ENCODE measurements around the gene RPS24. TPM values are rescaled to one million over a fixed set of nuclear protein-coding genes. Genes with fewer than 3 reads are reported as not detected.

The RPS24 gene
- total and polyA plus RNA-seq, 3 donors from 2014 or later, result 971 to 1,548 (median 1,406) TPM

- WGBS, 2 donors, result 89 to 99% methylated on average over 3 of the region's 3 CpGs
- intact Hi-C loops (cut with DNase I; ENCODE audit: low total_unique reads), result loop anchor here (10.0 kb wide), 1 partner anchor 179 kb away; no protein-coding TSS in a partner anchor
- TF ChIP-seq POLR2A (IDR thresholded peaks at IDR 0.05), result no peak
- TF ChIP-seq, protein P1, sequence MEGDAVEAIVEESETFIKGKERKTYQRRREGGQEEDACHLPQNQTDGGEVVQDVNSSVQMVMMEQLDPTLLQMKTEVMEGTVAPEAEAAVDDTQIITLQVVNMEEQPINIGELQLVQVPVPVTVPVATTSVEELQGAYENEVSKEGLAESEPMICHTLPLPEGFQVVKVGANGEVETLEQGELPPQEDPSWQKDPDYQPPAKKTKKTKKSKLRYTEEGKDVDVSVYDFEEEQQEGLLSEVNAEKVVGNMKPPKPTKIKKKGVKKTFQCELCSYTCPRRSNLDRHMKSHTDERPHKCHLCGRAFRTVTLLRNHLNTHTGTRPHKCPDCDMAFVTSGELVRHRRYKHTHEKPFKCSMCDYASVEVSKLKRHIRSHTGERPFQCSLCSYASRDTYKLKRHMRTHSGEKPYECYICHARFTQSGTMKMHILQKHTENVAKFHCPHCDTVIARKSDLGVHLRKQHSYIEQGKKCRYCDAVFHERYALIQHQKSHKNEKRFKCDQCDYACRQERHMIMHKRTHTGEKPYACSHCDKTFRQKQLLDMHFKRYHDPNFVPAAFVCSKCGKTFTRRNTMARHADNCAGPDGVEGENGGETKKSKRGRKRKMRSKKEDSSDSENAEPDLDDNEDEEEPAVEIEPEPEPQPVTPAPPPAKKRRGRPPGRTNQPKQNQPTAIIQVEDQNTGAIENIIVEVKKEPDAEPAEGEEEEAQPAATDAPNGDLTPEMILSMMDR (IDR thresholded peaks at IDR 0.05), result no peak
These were observed 9.9 kb upstream of the RPS24 start for GRCh38 chr10:78023741-78024140.

GRCh38 chr10:78025685-78026364, 7.8 kb upstream of the RPS24 start:
- 88 to 98% methylated on average over 8 of the region's 8 CpGs for WGBS, 2 donors
- H3K4me1 ChIP-seq, result peaks cover 6% of the 10 kb centered on the region
- DNase-seq, result no peak
- H3K27ac ChIP-seq, result no peak overlapping the region
- TF ChIP-seq, protein P1 (IDR thresholded peaks at IDR 0.05), result no peak
- TF ChIP-seq POLR2A (IDR thresholded peaks at IDR 0.05), result no peak
- no peak overlapping the region for H3K4me3 ChIP-seq
- H3K36me3 ChIP-seq (ENCODE audit: low read depth, missing control alignments), result no peaks in the 10 kb centered on the region
- intact Hi-C loops (cut with DNase I; ENCODE audit: low total_unique reads), result loop anchor here (10.0 kb wide), 1 partner anchor 181 kb away; no protein-coding TSS in a partner anchor
- no peaks in the 10 kb centered on the region for H3K27me3 ChIP-seq
- H3K9me3 ChIP-seq, result no peaks in the 10 kb centered on the region

More at GRCh38 chr10:78023741-78024140, 9.9 kb upstream of the RPS24 start:
- DNase-seq, result no peak
- H3K27me3 ChIP-seq, result no peaks in the 10 kb centered on the region
- H3K36me3 ChIP-seq (ENCODE audit: low read depth, missing control alignments), result no peaks in the 10 kb centered on the region
- H3K27ac ChIP-seq, result no peak overlapping the region
- H3K4me1 ChIP-seq, result peaks cover 6% of the 10 kb centered on the region
- no peak overlapping the region for H3K4me3 ChIP-seq
- H3K9me3 ChIP-seq, result no peaks in the 10 kb centered on the region

DNA sequence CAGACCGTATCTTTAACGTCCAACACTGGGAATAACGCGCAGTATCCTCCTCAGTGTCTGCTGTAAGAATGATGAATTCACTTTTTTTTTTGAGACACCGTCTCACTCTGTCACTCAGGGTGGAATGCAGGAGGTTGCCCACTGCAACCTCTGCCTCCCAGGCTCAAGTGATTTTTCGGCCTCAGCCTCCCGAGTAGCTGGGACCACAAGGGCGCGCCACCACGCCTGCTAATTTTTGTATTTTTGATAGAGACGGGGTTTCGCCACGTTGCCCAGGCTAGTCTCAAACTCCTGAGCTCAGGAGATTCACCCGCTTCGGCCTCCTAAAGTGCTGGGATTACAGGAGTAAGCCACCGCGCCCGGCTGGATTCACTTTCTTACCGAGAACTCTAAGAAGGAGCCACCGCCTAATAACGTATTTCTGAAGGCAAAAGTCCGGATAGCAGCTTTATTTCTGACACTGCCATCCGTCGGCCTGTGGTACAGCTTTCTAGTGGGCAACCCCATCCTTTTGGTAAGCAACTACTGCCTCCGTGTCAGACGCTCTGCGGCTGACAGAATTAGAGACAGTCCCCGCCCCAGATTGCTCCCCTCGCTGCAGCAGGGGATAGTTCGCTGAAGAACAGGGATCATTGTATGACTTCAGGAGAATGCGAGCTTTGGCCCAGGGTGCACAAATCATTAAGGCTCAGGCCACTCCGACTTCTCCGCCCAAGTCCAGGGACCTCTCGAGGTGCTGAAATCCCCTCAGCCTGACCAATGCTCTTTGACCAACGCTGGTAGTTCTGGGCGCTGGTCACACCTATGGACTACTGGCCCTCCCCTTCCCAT, 5.0 kb upstream of the RPS24 start:
- H3K9me3 ChIP-seq, result no peaks in the 10 kb centered on the region
- WGBS, 2 donors, result 28 to 29% methylated on average over 34 to 36 of the region's 36 CpGs
- H3K27ac ChIP-seq, result peak overlapping the region; percentile 60 to 71
- peak overlapping the region; percentile 87 to 96 for H3K4me3 ChIP-seq
- DNase-seq, result no peak
- TF ChIP-seq, protein P1 (IDR thresholded peaks at IDR 0.05), result no peak
- no peak for TF ChIP-seq POLR2A (IDR thresholded peaks at IDR 0.05)
- H3K36me3 ChIP-seq (ENCODE audit: low read depth, missing control alignments), result no peaks in the 10 kb centered on the region
- H3K4me1 ChIP-seq, result peaks cover 6% of the 10 kb centered on the region
- intact Hi-C loops (cut with DNase I; ENCODE audit: low total_unique reads), result loop anchor here (10.0 kb wide), 1 partner anchor 184 kb away; no protein-coding TSS in a partner anchor
- no peaks in the 10 kb centered on the region for H3K27me3 ChIP-seq

- TF ChIP-seq, protein P1 (IDR thresholded peaks at IDR 0.05), result peak; percentile 86 to 89 (median 88)
- TF ChIP-seq POLR2A (IDR thresholded peaks at IDR 0.05), result no peak
- WGBS, 2 donors, result 0% methylated on average over 35 of the region's 35 CpGs
- intact Hi-C loops (cut with DNase I; ENCODE audit: low total_unique reads), result loop anchor here (10.0 kb wide), 1 partner anchor 185 kb away; no protein-coding TSS in a partner anchor
These were observed 4.1 kb upstream of the RPS24 start, which contains the start of gene POLR3A for GRCh38 chr10:78029269-78030226. Gene POLR3A, minus strand, starts transcription at chr10:78029515. Its CDS starts 108 bp downstream, at chr10:78029407.

More at GRCh38 chr10:78029269-78030226, 4.1 kb upstream of the RPS24 start, which contains the start of gene POLR3A:
- peak; percentile 96 for DNase-seq
- Histone ChIP-seq H3K9me3 (no peaks in the 10 kb centered on the region), H3K4me3 (peak within 1 kb of the TSS; percentile 87 to 96), H3K27me3 (no peaks in the 10 kb centered on the region), H3K4me1 (peaks cover 9% of the 10 kb centered on the region), H3K36me3 (ENCODE audit: low read depth, missing control alignments) (no peaks in the 10 kb centered on the region), H3K27ac (peak within 1 kb of the TSS; percentile 60 to 71)

All from testis (tissue), 3 donors.